ENCODE measurements around the gene COG6.
A peak's percentile ranks its signal among the peaks of the same experiment; 100 is the strongest.

The COG6 gene

DNA sequence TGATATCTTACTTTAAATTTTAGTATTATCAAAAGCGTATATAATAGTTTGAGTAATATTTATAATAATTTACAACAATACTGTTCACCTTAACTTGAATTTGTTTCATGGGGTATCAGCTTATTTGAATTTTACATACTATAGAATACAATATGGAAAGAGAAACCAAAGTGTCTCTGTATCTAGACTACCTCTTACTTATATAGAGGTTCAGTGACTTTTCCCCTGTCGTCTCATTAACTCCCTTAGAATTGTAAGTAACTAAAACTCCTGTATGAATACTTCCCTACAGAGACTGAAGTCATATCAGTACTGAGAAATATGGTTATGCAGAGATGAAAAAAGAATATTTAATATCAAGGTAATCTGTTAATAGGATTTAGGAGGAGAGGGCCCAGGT lies 26.8 kb downstream of the COG6 start:
- DNase-seq, result no peak

DNA sequence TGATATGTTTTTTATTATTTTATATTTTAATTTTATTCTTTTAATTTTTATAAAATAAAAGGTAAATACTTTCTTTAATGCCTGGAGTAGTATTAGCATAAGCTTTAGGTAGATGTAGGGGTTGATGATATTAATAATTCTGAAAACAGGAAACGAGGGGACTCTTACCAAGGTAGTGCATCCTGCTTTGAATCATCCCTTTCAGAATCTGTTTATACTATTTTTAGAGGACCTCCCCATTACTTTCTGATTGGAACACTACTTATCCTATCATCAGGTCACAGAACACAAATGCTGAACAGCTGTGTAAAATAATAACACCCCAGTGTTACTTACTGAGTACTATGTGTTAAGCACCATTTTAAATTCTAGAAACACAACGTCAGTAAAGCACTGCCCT lies 27.3 kb downstream of the COG6 start:
- DNase-seq, result no peak

DNA sequence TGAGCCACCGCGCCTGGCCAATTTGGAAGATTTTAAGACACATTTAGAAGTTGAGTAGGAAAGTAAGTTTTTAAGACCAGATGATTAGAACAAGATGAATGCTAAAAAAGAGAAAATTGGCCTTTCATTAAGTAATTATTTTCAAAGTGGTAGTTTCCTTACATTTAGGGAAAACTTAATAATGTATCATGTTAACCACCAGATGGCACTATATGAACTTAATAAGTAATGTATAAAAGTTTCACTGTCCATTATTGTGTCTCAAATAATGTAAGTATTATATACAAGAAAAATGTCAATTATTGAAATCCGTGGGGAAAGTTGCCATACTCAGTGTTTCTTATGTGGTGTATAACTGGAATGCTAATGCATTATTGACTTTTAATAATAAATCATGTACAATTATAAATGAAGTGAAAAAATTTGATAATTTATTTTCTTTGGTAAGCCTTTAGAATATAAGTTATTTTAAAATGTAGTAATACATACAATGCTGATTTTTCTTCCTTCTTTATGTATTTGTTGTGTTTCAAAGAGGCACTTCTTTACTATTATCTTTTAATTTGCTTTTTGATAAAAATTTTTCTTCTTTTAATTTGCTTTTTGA lies 29.2 kb downstream of the COG6 start:
- peak; percentile 55 for DNase-seq

DNA sequence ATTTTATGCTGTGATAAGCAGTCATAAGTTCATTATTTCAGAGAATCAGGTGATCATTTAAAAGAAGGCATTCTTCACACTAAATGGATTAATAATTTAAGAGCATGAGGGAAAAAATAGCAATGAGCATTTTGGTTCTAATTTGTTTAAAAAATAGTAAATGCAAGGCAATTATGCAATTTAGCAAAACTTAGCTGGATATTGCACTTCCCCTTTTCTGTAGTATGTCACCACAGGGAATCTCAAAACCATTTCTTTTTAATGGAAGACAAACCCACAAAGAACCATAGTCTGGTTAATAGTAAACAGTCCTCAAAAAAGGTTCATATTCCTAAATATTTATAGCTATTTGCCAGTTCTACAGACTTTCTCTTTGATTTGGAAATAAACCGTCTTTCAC lies 30.2 kb downstream of the COG6 start:
- no peak for DNase-seq

DNA sequence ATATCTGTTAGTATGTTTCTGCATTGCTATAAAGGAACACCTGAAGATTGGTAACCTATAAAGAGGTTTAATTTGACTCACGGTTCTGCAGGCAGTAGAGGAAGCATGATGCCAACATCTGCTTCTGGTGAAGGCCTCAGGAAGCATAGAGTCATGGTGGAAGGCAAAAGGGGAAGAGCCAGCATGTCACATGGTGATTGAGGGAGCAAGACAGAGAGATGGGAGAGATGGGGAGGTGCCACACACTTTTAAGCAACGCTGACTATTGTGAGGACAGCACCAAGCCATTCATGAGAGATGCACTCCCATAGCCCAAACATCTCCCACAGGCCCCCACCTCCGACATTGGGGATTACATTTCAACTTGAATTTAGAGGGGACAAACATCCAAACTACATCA lies 32.8 kb downstream of the COG6 start:
- DNase-seq, result no peak

DNA sequence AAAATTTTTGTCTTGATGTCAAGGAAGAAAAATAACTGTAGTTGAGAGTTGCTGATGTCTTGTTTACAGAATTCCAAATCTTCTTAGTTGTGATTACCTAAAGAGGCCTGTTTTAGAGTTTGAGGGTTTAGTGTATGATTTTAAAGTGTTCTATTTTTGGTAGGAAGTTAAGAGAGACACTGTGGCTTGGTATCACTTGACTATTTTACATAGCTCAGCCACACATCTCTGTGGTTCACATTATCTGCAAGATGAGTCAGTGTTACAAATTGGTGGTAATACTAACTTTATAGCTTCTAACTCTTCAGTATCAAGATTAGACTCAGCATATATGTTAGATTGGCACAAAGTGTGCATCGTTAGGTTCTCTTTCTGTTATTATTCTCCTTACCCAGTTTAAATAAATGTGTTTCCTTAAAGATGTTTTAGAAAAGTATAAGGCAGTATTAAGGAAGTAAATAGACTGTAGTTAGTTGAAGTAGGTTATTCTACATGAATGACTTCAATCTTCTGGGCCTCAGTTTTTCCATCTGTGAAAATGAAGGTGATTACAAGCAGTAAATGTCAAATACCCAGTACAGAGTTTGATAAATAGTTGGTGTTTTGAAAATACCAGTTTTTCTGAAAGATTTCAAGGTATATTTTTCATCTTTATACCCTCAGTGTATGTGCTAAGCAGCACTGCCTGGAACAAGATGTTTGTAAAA lies 33.4 kb downstream of the COG6 start:
- DNase-seq, result peak; percentile 41

DNA sequence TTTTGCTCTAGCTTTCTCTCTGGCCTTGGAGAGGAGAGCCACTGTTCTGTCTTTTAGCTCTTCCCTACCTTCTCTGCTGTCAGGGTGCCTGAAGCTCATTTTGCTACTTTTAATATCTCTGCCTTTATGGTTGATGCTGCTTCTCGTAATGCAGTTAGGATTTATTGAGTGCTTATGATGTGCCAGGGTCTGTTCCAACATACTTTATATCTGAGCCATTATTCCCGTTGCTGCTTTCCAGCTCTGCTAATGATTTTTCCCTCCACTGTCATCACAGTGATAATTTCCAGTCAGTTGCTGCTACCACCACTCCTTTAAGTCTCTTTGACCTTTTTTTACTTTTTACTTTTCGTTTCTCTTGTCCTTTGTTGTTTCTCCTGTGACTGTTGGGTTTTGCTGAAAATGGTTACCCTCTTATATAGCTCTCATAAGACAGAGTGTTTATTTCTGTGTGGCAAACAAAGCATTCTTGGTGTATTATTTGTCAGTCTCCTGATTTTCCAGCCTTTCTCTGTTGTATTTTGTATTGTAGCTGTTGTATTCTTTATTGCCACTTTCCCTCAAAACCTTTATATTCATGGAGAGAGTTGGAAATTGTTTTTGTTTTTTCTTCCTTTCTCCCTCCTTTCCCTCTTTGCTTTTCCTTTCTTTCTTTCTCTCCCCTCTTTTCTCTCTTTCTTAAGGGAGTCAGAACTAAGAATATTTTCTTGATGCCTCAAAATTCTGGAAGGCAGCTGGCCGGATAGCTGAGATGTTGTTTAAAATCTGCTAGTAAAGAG lies 37.4 kb downstream of the COG6 start:
- DNase-seq, result no peak

DNA sequence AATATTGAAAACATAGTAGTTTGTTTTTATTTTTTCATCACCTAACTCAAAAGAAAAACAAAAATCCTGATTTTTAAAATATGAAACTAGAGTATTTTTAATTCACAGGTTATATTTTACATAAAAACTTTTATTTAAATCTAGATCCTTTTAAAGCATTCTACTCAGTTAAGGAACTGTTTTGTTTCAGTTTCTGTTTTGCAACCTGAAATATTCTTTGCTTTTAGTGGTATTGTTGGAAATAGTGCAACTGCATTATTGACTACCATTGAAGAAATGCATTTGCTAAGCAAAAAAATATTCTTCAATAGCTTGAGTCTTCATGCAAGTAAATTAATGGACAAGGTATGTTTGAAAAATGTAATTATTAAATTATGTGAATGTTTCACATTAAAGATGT lies 43.8 kb downstream of the COG6 start:
- no peak for DNase-seq

DNA sequence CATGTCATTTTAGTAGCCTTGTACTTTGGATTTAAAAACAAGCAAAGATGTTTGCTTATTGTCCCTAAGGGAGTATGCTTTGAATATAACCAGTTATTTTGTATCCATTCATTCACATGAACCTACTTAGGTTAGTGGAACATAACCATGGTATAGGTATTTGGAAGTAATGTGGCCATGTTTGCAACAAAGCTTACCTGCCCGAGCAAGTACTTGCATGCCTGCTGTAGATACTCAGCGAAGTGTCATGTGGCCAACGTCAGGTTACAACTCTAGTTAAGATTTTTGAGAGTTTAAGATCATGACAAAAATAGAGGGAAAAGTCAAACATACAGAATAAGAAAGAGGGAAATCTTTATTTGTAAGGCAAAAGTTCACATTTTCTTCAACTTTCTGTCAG lies 57.2 kb downstream of the COG6 start:
- no peak for DNase-seq

DNA sequence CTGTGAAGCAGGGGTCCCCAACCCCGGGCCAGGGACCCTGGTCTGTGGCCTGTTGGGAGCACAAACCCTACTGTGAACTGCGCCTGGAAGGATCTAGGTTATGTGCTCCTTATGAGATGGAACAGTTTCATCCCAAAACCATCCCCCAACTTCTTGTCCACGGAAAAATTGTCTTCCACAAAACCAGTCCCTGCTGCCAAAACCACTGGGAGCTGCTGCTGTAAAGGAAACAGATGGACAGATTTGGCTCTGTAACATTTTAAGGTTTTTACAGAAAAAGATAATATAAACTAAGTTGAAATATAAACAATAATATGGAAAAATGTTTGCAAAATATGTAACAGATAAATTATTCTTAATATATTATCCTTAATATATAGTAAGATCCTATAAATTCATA lies 73.7 kb downstream of the COG6 start:
- DNase-seq, result no peak

DNA sequence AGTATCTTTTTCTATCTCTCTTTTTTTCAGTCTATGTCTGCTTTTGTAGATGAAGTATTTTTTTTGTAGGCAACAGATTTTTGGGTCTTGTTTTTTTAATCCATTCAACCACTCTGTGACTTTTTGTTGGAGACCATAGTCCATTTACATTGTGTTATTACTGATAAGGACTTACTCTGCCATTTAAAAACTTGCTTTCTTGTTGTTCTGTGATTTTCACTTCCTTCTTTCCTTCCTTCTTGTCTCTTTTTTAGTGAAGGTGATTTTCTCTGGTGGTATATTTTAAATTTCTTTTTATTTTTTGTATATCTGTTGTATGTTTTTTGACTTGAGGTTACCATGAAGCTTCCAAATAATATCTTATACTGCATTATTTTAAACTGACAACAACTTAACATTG lies 79.5 kb downstream of the COG6 start:
- DNase-seq, result no peak

DNA sequence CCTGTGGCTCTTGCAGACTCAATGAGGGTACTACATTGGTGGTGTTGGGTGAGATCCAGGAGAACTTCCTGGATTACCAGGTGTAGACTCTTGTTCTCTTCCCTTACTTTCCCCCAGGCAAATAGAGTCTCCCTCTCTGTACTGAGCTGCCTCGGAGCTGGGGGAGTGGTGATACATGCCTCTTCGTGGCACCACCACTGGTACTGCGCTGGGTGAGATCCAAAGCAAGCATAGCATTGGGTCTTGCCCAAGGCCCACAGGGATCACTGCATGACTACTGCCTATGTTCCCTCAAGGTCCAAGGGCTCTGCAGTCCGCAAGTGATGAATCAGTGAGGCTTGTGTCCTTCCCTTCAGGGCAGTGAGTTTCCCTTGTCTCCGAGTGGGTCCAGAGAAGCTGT lies 81.6 kb downstream of the COG6 start:
- no peak for DNase-seq

DNA sequence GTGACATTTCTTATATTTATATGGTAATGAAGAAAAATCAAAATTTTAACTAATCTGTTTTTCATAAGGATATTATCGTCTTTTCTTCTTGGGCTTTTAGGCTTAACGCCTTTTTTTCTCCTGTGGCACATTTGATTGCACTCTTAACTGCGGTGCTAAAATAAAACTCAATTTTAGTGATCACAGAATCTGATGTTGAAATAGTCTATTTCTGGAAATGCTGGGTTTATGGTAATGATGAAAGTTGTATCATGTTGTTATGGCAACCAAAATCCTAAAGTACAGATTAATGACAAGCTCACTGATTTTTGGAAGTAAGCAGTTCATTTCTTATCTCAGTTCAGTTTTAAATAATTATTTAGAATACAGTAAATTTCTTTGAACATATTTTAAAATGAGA lies 85.3 kb downstream of the COG6 start:
- DNase-seq, result no peak

DNA sequence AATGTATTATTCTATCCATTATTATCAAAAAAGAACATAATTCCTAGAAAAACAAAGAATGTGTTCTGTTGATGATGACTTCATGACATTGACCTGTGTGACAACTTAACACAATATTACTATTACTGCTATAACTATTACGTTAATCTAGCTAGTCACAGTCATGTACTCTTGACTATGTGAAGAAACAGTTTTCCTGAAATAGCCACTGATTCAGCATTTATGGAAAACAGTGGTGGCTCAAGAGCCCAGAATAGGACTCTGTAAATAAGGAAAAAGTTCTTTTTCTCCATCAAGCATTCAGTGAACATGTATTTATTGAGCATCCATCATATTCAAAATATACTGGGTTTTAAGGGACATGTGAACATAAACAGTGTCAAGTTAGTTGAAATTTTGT lies 93.5 kb downstream of the COG6 start:
- no peak for DNase-seq

DNA sequence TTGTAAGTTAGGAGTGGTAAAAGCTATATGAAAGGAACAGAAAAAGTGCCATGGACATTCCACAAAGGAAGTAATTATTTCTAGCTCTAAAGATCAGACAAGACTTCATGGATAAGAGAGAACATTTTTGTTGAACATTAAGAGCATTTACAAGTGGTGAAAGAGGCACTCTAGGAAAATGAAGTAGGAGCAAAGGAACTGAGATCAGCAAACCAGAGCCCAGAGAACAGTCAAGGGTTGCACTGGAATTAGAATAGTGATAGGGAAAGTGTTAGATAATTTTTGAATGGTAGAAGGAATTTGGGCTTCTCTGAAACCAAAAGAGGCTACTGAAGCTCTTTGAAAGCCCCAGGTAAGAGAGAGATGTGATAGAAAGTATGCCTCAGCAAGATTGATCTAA lies 94.1 kb downstream of the COG6 start:
- DNase-seq, result no peak

DNA sequence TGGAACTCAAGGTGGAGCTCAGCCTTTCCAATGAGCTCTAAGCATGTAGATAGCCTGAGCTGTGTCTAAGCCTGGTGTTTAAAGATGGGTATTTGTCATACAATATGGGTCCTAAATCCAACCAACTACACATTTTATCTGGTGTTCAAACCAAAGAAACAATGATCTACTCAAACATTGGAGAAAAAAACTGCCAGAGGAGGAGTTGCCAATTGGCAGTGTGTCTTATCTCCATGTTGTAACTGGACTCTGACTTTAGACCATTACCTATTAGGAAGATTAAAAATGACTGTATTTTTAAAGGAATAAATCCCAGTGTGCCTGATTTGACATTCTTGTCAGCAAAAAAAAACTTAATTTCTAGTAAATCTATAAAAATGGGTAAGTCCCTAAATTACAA lies 96.3 kb downstream of the COG6 start:
- no peak for DNase-seq

DNA sequence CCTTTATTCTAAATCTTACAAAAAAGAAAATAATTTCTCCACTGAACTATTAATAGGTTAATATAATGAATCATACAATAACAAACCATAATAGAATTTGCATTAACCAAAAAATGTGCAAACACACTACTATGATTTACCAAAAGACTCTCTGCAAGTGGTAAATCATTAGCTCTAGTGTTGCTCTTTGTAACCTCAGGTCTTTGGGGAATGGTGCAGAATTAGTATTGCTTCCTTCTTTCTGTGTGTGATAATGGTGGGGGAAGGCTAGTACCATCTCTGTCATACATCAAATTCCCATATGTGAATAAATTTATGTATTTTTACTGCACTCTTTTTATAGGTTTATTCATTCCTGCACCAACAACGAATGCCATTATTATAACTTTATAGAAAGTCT lies 105.1 kb downstream of the COG6 start:
- DNase-seq, result peak; percentile 33

DNA sequence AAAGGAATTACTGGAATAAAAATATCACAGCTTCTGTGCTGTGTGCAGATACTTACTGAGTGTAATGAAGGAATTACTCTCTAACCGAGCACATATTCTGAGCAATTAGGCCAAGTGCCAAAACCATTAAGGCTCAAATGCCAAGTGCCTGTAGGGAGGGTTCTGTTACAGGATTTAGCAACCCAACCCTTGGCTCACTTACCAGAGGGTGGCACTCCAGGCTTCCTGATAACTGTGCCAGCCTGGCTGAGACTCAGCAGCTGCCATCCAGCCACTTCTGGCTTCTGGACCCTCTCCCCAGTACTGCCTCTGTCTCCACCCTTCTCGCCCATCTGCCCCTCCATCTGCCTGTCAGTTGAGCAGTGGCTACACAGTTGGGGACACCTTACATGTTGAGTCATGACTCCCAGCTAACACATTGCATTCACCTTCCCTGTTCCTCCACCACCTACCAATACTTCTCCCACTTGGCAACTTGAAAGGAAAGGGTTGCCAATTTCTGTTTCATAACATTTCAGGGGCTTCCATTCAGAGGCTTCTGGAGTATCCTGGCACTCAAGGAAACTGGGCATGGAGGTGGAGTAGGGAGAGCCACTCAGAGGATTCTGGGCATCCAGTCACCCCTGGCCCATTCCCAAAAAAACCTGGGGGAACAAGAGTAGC lies 110.5 kb downstream of the COG6 start:
- DNase-seq, result peak; percentile 22

DNA sequence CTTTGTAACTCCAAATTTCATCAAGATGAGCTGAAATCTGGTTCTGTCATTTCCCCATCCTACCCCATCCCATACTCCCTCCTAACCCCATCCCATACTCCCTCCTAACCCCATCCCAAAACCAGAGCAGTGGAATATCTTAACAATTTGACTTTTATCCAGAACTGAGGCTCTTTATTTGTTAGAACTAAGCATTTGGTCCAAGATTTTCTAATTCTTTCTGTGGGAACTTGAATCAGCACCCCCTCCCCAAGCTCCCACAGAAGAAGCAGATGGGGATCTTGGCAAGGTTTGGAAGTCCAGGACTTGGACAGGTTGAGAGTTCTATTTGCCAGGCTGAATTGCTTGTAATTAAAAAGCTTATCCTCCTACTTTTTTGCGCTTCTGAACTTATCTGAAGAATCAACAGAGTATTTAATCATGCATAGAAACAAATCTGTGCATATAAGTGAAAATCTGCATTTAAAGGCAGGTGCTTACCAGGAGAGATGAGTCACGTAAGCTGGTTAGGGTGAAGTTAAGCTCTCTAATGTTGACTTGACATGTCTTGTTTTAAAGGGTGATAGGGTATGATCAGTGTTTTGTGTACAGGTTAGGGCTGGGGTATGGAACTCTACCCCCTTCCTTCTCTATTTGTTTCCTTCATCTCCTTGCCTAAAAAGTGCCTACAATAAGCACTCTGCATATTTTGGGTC lies 111.1 kb downstream of the COG6 start:
- DNase-seq, result no peak

DNA sequence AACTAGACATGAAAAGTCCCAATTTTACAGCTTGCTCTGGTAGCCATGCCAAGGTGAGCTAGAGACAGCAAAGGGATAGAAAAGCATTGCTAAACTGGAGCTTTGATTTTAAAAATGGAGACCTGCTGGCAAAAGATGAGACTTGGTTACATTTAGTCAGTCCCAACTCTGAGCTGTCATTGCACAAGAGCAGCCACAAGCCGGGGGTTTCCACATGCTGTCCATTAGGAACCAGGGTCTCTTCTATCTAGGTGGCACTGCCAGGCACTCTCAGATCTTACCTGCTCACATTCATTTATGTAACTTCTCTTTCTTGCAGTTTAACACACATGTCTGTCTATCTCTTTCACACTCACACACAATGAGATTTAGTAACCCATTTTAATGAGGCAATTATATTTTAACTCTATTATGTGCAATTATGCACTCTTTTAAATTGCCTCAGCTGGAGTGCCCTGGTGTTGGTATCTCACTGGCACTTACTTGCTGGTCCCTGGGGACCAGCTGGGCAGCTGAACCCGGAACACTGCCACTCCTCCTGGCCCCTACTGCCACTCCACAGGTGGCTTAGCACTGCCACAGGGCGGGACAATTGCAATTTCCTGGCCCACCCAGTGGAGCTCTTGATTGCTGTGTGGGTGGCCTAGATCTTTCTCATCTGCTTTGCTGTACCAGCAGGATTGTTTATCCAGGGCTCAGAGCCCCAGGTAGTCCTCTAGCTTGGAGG lies 112.5 kb downstream of the COG6 start:
- DNase-seq, result no peak

DNA sequence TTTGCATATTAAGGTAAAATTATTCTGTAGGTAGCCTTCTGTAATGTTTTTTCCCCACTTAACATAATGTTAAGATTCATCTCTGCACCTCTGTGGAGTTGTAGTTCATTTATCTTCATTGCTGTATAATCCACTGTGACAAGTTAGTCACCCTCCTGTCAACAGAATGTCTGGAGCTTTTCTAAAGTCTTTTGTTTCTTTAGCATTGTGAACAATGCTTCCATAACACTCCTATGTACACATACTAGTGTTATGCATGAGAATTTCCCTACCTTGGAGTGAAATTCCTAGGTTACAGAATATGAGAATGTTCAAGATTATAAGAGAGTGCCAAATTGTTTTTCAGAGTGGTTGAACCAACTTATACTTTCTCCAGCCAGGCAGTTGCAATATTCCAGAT lies 113.5 kb downstream of the COG6 start:
- no peak for DNase-seq
